Skeletal muscle tissue (tissue), 4 donors: ENCODE results near the gene ACKR4. TPM values are rescaled to one million over a fixed set of nuclear protein-coding genes. Genes with fewer than 3 reads are reported as not detected.
"Not testable (repeated sequence)": the region's sequence is repeated elsewhere in the genome, so short reads cannot be mapped to it uniquely, and the experiment has no call there.

ENCODE experiments used
- H3K27ac ChIP-seq: one replicate; pipeline ENCODE4 v1.7.0; 2013; ENCODE audit warnings: mild to moderate bottlenecking, low read depth, low read length, inconsistent platforms
- H3K27me3 ChIP-seq, 3 donors: one replicate each; pipeline ENCODE4 v1.7.0; 2013; ENCODE audit warnings: low read length in 3 of 3; ENCODE audit not compliant: control insufficient read depth in 3 of 3, insufficient read depth in 3 of 3
- H3K36me3 ChIP-seq, 3 donors: one replicate each; pipeline ENCODE4 v1.7.0; 2013; ENCODE audit warnings: low read length in 3 of 3; ENCODE audit not compliant: control insufficient read depth in 3 of 3, insufficient read depth in 3 of 3
- H3K4me1 ChIP-seq, 3 donors: one replicate each; pipeline ENCODE4 v1.7.0; 2013; ENCODE audit warnings: low read length in 3 of 3, mild to moderate bottlenecking in 3 of 3; ENCODE audit not compliant: control insufficient read depth in 3 of 3, insufficient read depth in 3 of 3
- H3K4me3 ChIP-seq, 3 donors: one replicate each; pipeline ENCODE4 v1.7.0; 2013; ENCODE audit warnings: low read length in 3 of 3
- H3K9ac ChIP-seq, 3 donors: one replicate each; pipeline ENCODE4 v1.7.0; 2013; ENCODE audit warnings: low read length in 3 of 3, mild to moderate bottlenecking in 3 of 3, moderate library complexity in 2 of 3, low read depth in 1 of 3
- H3K9me3 ChIP-seq, 3 donors: one replicate each; pipeline ENCODE4 v1.7.0; 2013; ENCODE audit warnings: low read length in 3 of 3; ENCODE audit not compliant: control insufficient read depth in 3 of 3
- total RNA-seq: library from RNA; depleted of rRNA; stranded (reverse); fragments of >200 nt; gene quantifications from one replicate; pipeline ENCODE4 v1.2.3, GENCODE V29; 2014
- donor health status: Osteomylitis.

ACKR4 gene
- total RNA-seq, 1 donor from 2014 or later, result 2.1 TPM

DNA sequence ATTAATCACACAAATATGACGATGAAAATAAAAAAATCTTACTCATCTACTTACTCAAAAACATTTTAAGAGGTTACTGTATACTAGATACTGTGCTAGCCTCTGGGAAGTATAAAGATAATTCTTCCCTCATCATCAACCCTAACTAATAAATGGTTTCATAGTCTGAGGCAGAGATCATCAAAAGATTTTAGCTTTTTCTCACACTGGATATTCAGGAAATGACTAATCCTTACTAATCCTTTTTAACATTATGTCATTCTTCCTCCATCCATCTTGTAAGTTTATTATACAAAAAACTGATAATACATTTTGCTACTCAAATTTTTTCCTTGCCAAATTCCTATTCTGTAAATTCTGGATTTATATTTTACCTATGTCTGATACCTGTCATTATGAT is 32.9 kb downstream of the ACKR4 start:
- Histone ChIP-seq H3K9ac (no peak overlapping the region), H3K9me3 (no peaks in the 10 kb centered on the region), H3K27ac (no peak overlapping the region), H3K36me3 (peaks cover 6 to 16% (median 8%) of the 10 kb centered on the region in 3 donors), H3K27me3 (no peaks in the 10 kb centered on the region), H3K4me1 (no peaks in the 10 kb centered on the region), H3K4me3 (no peak overlapping the region)

DNA sequence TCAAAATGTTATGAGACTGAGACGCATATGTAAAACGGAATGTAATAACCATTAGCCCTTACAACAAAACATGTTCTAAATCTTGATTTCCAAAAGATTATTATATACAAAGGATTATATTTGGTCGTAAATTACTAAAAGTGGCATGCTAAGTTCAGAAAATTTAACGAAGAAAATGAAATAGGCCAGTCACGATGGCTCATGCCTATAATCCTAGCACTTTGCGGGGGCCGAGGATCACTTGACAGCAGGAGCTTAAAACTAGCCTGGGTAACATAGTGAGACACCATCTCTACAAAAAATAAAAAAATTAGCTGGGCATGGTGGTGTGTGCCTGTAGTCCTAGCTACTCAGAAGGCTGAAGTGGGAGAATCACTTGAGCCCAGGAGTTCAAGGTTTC is 33.5 kb downstream of the ACKR4 start:
- no peaks in the 10 kb centered on the region for H3K9me3 ChIP-seq
- no peak overlapping the region for H3K4me3 ChIP-seq
- H3K4me1 ChIP-seq, result peaks cover 2 to 5% (median 4%) of the 10 kb centered on the region in 3 donors
- no peak overlapping the region for H3K27ac ChIP-seq
- H3K27me3 ChIP-seq, result no peaks in the 10 kb centered on the region
- H3K36me3 ChIP-seq, result peaks cover 6 to 16% (median 8%) of the 10 kb centered on the region in 3 donors
- H3K9ac ChIP-seq, result no peak overlapping the region

DNA sequence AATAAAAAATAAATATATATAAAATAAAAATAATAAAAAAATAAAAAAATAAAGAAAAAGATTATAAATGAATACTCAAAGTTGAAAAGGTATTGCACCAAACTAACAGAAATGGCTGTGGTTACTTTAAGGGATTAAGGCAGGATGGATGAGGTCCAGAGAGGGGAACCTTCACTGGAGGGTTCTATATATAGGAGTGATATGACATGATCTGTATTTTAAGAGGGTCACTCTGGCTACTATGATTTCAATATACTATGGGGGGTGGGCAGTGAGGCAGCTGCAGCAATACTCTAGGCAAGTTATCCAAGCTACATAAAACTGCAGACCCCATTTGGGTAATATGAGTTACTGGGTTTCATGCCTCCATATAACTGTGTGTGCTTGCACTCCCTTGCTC is 38.0 kb downstream of the ACKR4 start:
- H3K4me3 ChIP-seq, result no peak overlapping the region
- H3K36me3 ChIP-seq, result peaks cover 7 to 12% (median 11%) of the 10 kb centered on the region in 3 donors
- H3K27me3 ChIP-seq, result no peaks in the 10 kb centered on the region
- H3K27ac ChIP-seq, result no peak overlapping the region
- H3K4me1 ChIP-seq, result peaks cover 2 to 5% (median 4%) of the 10 kb centered on the region in 3 donors
- H3K9me3 ChIP-seq, result no peaks in the 10 kb centered on the region
- no peak overlapping the region for H3K9ac ChIP-seq

DNA sequence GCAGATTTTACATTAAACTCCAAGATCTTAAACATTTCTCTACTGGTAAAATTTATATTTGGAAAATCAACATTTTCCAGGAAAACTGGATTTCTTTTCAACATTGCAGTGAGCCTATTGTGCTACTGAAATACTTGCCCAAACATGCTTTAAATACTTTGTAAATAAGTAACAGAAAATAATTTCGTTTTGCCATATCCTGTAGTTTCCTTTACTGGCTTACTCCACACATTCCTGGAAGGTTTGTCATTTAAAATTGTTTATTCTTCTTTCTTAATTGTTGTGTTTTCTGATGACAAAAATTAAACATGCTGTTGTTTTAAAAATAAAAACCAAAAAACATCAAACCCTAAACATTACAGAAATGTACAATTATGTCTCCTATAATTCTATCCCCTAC is 40.5 kb downstream of the ACKR4 start:
- H3K4me3 ChIP-seq, result no peak overlapping the region
- H3K27me3 ChIP-seq, result no peaks in the 10 kb centered on the region
- peaks cover 2 to 5% (median 4%) of the 10 kb centered on the region in 3 donors for H3K4me1 ChIP-seq
- H3K9ac ChIP-seq, result no peak overlapping the region
- H3K36me3 ChIP-seq, result peaks cover 7 to 21% (median 11%) of the 10 kb centered on the region in 3 donors
- H3K27ac ChIP-seq, result no peak overlapping the region
- H3K9me3 ChIP-seq, result no peaks in the 10 kb centered on the region

DNA sequence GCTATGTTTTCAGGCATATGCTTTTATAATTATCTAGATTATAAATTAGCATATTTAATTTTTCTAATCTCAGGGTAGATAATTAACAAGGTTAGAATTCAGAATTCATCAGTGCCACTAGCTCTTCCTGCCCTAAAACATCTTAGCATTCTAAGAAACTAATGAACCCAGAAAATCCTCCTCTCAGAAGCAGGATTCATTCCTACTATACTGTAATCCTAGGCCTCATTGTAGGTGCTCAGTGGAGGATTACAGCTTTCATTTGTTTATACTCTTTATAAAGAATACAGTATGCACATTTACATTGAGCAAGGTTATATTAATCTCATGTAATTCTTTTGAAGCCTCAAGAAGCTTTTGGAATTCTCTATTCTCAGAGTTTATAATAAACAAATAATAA is 41.6 kb downstream of the ACKR4 start:
- Histone ChIP-seq H3K4me1 (peaks cover 2 to 5% (median 4%) of the 10 kb centered on the region in 3 donors), H3K27me3 (no peaks in the 10 kb centered on the region), H3K9ac (no peak overlapping the region), H3K27ac (no peak overlapping the region), H3K36me3 (peaks cover 7 to 21% (median 11%) of the 10 kb centered on the region in 3 donors), H3K4me3 (no peak overlapping the region), H3K9me3 (no peaks in the 10 kb centered on the region)

DNA sequence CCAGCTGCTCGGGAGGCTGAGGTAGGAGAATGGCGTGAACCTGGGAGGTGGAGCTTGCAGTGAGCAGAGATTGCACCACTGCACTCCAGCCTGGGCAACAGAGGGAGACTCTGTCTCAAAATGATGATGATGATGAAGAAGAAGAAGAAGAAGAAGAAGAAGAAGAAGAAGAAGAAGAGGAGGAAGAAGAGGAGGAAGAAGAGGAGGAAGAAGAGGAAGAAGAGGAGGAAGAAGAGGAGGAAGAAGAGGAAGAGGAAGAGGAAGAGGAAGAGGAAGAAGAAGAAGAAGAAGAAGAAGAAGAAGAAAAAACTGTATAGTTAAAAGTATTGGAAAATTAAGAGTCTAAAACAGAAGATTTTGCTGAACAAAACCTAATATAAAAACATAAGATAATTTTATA is 44.4 kb downstream of the ACKR4 start:
- not testable (repeated sequence) for H3K9me3 ChIP-seq, H3K9ac ChIP-seq, H3K4me3 ChIP-seq, H3K27me3 ChIP-seq, H3K27ac ChIP-seq, H3K4me1 ChIP-seq
- H3K36me3 ChIP-seq, result peaks cover 7 to 21% (median 11%) of the 10 kb centered on the region in 3 donors

DNA sequence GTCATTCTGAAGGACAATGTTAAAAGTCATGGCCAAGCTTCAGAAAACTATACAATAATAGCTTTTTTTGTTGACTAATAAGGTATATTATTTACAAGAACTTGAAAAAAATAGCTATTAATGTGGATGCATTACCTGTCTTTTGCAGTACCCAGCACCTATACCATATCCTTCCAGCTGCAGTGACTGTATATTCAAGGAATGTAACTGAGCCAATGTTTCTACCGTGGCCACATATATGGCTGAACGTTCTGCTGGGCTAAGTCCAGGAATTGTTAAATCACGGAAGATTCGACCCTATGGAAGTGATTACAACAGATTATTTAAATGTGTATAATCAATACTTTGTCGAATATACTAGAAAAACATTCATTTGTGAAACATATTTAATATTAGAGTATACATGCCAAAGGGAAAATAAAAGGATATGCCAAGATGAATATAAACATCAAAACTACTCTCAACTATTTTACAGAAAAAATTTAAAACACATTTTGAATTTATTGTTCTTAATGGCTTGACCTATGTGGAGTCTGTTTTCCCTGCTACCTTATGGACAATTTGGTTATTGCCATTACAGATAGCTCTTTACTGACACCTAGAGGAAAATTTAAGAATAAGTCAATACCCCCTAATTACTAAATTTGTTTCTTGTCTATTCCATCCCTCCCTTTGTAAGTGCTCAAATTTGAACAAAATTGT is 44.9 kb downstream of the ACKR4 start:
- H3K4me1 ChIP-seq, result no peaks in the 10 kb centered on the region
- no peak overlapping the region for H3K4me3 ChIP-seq
- peaks cover 7 to 16% (median 11%) of the 10 kb centered on the region in 3 donors for H3K36me3 ChIP-seq
- no peak overlapping the region for H3K27ac ChIP-seq
- no peak overlapping the region for H3K9ac ChIP-seq
- no peaks in the 10 kb centered on the region for H3K27me3 ChIP-seq
- H3K9me3 ChIP-seq, result no peaks in the 10 kb centered on the region

DNA sequence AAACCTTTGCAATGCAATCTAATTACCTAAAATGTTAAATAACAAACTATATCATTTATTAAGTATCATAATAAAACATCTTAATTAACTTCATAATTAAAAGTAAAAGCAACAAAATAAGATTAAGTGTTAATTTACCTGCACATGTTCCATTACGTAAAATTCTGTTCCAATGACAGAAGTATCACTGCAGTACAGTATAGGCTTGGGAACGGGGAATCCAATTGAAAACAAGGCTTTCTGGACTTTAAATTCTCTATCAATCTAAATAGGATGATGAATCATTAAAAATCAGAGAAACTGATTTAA is 45.4 kb downstream of the ACKR4 start:
- H3K36me3 ChIP-seq, result peaks cover 7 to 16% (median 11%) of the 10 kb centered on the region in 3 donors

DNA sequence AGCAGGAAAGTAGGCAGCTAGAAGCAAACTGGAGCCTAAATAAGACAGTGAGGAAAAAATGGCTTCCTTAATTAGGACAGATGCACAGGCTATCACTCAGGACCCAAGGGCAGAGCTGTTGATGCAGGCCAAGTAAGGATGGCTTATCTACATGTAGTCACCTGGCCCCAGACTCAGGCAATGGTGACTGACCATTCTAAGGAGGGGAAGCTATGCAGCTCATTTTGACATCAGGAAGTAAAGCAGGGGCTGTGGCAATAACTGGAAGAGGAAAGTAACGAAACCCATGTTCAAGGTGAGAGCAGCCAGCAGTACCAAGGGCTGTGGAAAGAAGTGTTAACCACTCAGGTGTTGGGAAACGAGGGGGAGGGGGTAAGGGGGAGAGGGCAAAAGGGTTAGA is 46.3 kb downstream of the ACKR4 start:
- Histone ChIP-seq H3K9me3 (no peaks in the 10 kb centered on the region), H3K4me1 (no peaks in the 10 kb centered on the region), H3K27me3 (no peaks in the 10 kb centered on the region), H3K9ac (no peak overlapping the region), H3K36me3 (peaks cover 7 to 16% (median 8%) of the 10 kb centered on the region in 3 donors), H3K27ac (no peak overlapping the region), H3K4me3 (no peak overlapping the region)

More for the DNA sequence above, 45.4 kb downstream of the ACKR4 start:
- H3K27ac ChIP-seq, result no peak overlapping the region
- no peaks in the 10 kb centered on the region for H3K9me3 ChIP-seq
- no peaks in the 10 kb centered on the region for H3K27me3 ChIP-seq
- no peaks in the 10 kb centered on the region for H3K4me1 ChIP-seq
- no peak overlapping the region for H3K9ac ChIP-seq
- no peak overlapping the region for H3K4me3 ChIP-seq

DNA sequence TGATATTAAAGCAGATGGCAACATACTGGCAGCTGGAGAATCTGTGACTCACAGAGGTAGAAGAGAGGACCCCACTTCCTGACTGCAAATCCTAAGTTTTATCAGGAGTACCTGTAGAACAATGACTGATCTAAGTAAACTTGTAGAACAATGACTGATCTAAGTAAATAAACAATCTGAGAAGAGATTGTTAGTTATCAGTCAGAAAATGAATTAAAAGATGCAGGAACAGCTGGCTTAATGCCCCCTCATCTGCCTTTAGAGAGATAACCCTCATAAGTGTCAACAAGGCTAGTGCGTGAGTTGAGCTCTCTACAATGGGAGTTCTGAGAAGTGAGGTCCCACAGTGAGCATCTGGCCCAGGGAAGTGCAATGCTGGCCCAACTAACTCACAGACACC is 48.0 kb downstream of the ACKR4 start:
- Histone ChIP-seq H3K9me3 (no peaks in the 10 kb centered on the region), H3K36me3 (peaks cover 0 to 8% (median 0%) of the 10 kb centered on the region in 3 donors), H3K9ac (no peak overlapping the region), H3K4me3 (no peak overlapping the region), H3K27me3 (no peaks in the 10 kb centered on the region), H3K4me1 (no peaks in the 10 kb centered on the region), H3K27ac (no peak overlapping the region)
